HT-29 (cell line): Measurements from ENCODE around the gene CSNK2A1. TPM values are rescaled to one million over a fixed set of nuclear protein-coding genes. Genes with fewer than 3 reads are reported as not detected.

ENCODE experiments used
- DNase-seq: peaks from one replicate; pipeline ENCODE4 v3.0.0-alpha.2; 2015; ENCODE audit warnings: low spot score
- total RNA-seq: library from RNA; depleted of rRNA; stranded (reverse); fragments of >200 nt; shearing (Covaris generic); gene quantifications from 2 replicates; pipeline ENCODE4 v1.2.3, GENCODE V29; 2014

Gene CSNK2A1
- total RNA-seq, 1 experiment from 2014 or later: 89.6 TPM

GRCh38 chr20:564192-564591 lies 20.6 kb upstream of the CSNK2A1 start:
- DNase-seq: no peak

- DNase-seq: no peak
Measured at GRCh38 chr20:563187-563586, 19.6 kb upstream of the CSNK2A1 start.

GRCh38 chr20:562232-562897 lies 18.8 kb upstream of the CSNK2A1 start:
- no peak for DNase-seq

GRCh38 chr20:561437-562231 lies 18.0 kb upstream of the CSNK2A1 start:
- DNase-seq: peak; percentile 87

GRCh38 chr20:560680-561079 lies 17.1 kb upstream of the CSNK2A1 start:
- DNase-seq: no peak

GRCh38 chr20:558117-558516 lies 14.5 kb upstream of the CSNK2A1 start:
- no peak for DNase-seq

- no peak for DNase-seq
Measured at GRCh38 chr20:556984-557383, 13.4 kb upstream of the CSNK2A1 start.

GRCh38 chr20:555976-556385 lies 12.4 kb upstream of the CSNK2A1 start:
- peak; percentile 36 for DNase-seq

- no peak for DNase-seq
Measured at GRCh38 chr20:550611-551010, 7.0 kb upstream of the CSNK2A1 start.

GRCh38 chr20:549722-550496 lies 6.3 kb upstream of the CSNK2A1 start:
- no peak for DNase-seq

- DNase-seq: no peak
Measured at GRCh38 chr20:548906-549305, 5.3 kb upstream of the CSNK2A1 start.

- no peak for DNase-seq
Measured at GRCh38 chr20:547394-547793, 3.8 kb upstream of the CSNK2A1 start.

- no peak for DNase-seq
Measured at GRCh38 chr20:546353-546752, 2.8 kb upstream of the CSNK2A1 start.

- no peak for DNase-seq
Measured at GRCh38 chr20:544153-544725, 649 bp upstream of the CSNK2A1 start.

- DNase-seq: peak; percentile 20
Measured at GRCh38 chr20:542777-543368, 717 bp downstream of the CSNK2A1 start.

GRCh38 chr20:540391-541201 lies 3.0 kb downstream of the CSNK2A1 start:
- DNase-seq: no peak

GRCh38 chr20:539848-540247 lies 3.7 kb downstream of the CSNK2A1 start:
- DNase-seq: no peak

- DNase-seq: no peak
Measured at GRCh38 chr20:539191-539590, 4.4 kb downstream of the CSNK2A1 start.

GRCh38 chr20:537983-538382 lies 5.6 kb downstream of the CSNK2A1 start:
- no peak for DNase-seq

- DNase-seq: no peak
Measured at GRCh38 chr20:536426-537010, 7.1 kb downstream of the CSNK2A1 start.
